IPS DF 6.9 (cell line): ENCODE data around the gene CADM2.

ENCODE experiments used
- DNase-seq: peaks from one replicate; pipeline ENCODE4 v3.0.0-alpha.2; 2013; ENCODE audit warnings: low read depth, low spot score
- H3K27ac ChIP-seq: one replicate; pipeline ENCODE4 v1.5.1; 2013; ENCODE audit warnings: low read length, control low read depth
- H3K27me3 ChIP-seq: 2 replicates; pipeline ENCODE4 v1.6.1; 2013; ENCODE audit warnings: mild to moderate bottlenecking, low read length; ENCODE audit not compliant: control insufficient read depth, insufficient read depth
- H3K36me3 ChIP-seq: 2 replicates; pipeline ENCODE4 v1.6.1; 2013; ENCODE audit warnings: low read length; ENCODE audit not compliant: control insufficient read depth, insufficient read depth
- H3K4me1 ChIP-seq: 2 replicates; pipeline ENCODE4 v1.6.1; 2013; ENCODE audit warnings: low read length; ENCODE audit not compliant: control insufficient read depth, insufficient read depth
- H3K4me3 ChIP-seq: 2 replicates; pipeline ENCODE4 v1.5.1; 2013; ENCODE audit warnings: mild to moderate bottlenecking, low read length
- H3K9me3 ChIP-seq: 2 replicates; pipeline ENCODE4 v1.6.1; 2013; ENCODE audit warnings: low read length, inconsistent platforms; ENCODE audit not compliant: control insufficient read depth, insufficient read depth
- WGBS: extraction: QIAGEN DNeasy Blood & Tissue Kit; methylation state at CpG from one replicate; pipeline ENCODE4 v1.1.7; 2013; ENCODE audit warnings: mixed read lengths, missing lambda C conversion rate; ENCODE audit not compliant: insufficient read length, insufficient coverage; 5-methylcytosine and 5-hydroxymethylcytosine counted together

CADM2 gene

DNA sequence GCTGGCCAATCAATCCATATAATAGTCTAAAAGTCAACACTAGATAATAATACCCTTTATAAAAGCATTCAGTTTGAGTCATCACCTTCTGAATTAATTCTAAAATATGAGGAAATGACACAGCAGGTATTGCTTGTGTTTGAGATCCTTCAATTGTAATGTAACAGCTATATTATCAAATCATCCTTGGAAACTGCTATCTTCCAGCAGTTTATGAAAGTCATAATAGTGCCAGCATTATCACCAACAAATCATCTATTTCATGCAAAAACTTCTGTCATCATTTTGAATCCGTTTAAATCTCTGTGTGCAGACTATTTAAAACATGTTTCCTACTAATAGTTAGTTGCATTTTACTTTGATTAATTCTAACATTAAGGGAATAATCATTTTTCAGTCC, 468.7 kb downstream of the CADM2 start:
- Histone ChIP-seq H3K27ac (no peak overlapping the region), H3K36me3 (no peaks in the 10 kb centered on the region), H3K27me3 (no peaks in the 10 kb centered on the region), H3K9me3 (no peaks in the 10 kb centered on the region), H3K4me3 (no peak overlapping the region), H3K4me1 (no peaks in the 10 kb centered on the region)
- WGBS, result no CpG with 5 or more reads among the region's 1 CpG
- DNase-seq, result no peak

DNA sequence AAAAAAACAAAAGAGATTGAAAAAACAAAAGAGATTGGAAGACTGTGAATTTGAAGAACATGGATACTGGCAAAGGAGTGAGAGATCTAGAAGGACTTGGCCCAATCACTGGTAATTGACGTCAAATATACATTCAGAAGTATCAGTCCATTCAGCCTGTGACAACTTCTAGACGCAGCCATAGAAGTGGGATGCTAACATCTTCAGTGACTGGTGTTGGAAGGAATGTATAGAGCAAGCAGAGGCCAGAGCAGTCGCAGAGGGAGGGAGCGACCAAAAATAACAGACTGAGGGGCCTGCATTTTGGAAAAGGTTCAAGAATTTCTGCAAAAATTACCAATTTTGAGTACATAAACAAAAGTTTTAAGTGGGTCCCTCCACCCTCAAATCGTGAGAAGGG, 473.3 kb downstream of the CADM2 start:
- Histone ChIP-seq H3K9me3 (no peaks in the 10 kb centered on the region), H3K27ac (no peak overlapping the region), H3K4me1 (no peaks in the 10 kb centered on the region), H3K4me3 (no peak overlapping the region), H3K36me3 (no peaks in the 10 kb centered on the region), H3K27me3 (no peaks in the 10 kb centered on the region)
- DNase-seq, result no peak
- no CpG with 5 or more reads among the region's 5 CpGs for WGBS

DNA sequence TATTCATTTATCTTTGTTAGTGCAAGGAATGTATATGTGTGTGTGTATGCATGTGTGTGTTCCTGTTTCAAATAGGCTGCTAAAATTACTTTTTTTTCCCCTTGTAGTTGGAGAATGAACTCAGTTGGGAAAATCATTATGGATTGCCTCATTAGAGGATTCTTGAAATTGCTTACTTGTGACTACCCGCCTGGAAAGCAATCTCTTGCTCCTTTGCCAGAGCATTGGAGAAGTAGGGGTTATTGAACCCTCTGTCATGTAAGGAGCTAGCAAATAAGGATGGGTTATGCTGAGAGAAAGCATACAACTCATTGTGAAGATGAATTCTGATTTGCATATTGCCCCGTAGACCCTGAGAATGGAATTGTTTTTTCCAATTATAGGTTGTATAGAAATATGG, 474.5 kb downstream of the CADM2 start:
- no peak overlapping the region for H3K4me3 ChIP-seq
- H3K9me3 ChIP-seq, result no peaks in the 10 kb centered on the region
- no peak overlapping the region for H3K27ac ChIP-seq
- no peaks in the 10 kb centered on the region for H3K36me3 ChIP-seq
- no CpG with 5 or more reads among the region's 2 CpGs for WGBS
- no peaks in the 10 kb centered on the region for H3K27me3 ChIP-seq
- no peak for DNase-seq
- no peaks in the 10 kb centered on the region for H3K4me1 ChIP-seq

DNA sequence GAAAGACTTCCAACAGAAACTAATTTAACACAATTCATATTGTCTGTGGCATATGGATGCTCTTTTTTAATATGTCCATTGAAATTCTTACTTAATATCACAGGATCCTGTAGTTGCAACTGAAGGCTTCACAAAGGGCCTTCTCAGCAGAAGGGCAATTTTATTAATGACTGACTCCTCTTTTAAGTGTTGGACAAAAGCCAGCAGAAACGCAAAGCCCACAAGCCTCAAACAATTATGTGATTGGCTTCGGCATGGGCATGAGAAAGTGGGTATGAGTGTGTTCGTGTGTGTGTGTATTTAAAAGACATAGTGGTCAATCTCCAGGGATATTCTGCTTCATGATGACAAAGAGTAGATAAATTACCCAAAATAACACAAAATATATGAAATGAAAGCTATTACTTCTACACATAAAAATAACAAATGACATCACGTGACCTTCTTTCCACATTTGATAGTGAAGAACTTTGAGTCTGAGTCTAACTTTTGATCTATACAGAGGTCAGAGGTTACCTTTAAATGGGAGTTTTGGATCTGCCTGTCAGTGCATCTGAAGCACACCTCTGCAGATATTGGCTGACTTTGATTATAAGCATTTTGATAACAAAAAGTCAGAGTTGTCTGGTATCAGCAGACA, 496.9 kb downstream of the CADM2 start:
- H3K36me3 ChIP-seq, result no peaks in the 10 kb centered on the region
- H3K4me1 ChIP-seq, result no peaks in the 10 kb centered on the region
- DNase-seq, result no peak
- H3K4me3 ChIP-seq, result no peak overlapping the region
- H3K27ac ChIP-seq, result no peak overlapping the region
- H3K27me3 ChIP-seq, result no peaks in the 10 kb centered on the region
- WGBS, result no CpG with 5 or more reads among the region's 4 CpGs
- H3K9me3 ChIP-seq, result no peaks in the 10 kb centered on the region

DNA sequence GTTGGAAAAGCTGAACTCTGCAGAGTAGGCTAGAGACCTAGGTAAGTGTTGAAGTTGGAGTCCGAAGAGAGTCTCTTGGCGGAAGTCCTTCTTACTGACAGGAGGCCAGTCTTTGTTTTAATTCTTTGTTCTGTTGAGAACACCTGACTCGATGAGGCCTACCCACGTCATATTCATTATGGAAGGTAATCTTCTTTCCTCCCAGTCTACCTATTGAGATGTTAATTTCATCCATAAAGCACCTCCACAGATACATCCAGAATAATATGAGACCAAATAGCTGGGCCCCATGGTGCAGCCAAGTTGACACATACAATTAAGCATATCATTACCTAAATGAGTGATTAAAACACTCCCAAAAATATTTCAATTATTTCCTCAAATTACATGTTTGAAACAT, 515.5 kb downstream of the CADM2 start:
- H3K4me1 ChIP-seq, result peaks cover 2% of the 10 kb centered on the region; the same call in 1 of the 2 replicates
- no peaks in the 10 kb centered on the region for H3K9me3 ChIP-seq
- H3K27me3 ChIP-seq, result no peaks in the 10 kb centered on the region
- H3K27ac ChIP-seq, result no peak overlapping the region
- no CpG with 5 or more reads among the region's 4 CpGs for WGBS
- DNase-seq, result no peak
- no peaks in the 10 kb centered on the region for H3K36me3 ChIP-seq
- H3K4me3 ChIP-seq, result no peak overlapping the region

DNA sequence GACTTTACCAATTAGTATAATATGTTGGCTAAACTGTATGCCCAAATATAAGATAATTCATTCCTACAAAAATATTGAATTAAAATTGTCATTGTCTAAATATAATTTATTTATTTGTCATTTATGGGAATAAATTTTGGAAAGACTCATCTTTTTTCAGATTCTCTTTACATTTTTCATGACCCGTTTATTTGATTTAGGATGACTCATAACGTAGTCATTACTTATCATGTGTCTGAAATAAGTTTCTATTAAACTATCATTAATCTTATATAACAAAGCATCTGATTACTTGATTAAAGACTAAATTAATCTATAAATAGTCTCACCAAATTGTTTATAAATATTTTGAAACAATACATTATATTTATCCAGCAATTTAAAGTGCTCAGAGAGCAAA, 516.6 kb downstream of the CADM2 start:
- Histone ChIP-seq H3K36me3 (no peaks in the 10 kb centered on the region), H3K4me1 (peaks cover 2% of the 10 kb centered on the region; the same call in 1 of the 2 replicates), H3K27ac (no peak overlapping the region), H3K9me3 (no peaks in the 10 kb centered on the region), H3K27me3 (no peaks in the 10 kb centered on the region), H3K4me3 (no peak overlapping the region)
- no peak for DNase-seq
- WGBS, result no CpG with 5 or more reads among the region's 2 CpGs

DNA sequence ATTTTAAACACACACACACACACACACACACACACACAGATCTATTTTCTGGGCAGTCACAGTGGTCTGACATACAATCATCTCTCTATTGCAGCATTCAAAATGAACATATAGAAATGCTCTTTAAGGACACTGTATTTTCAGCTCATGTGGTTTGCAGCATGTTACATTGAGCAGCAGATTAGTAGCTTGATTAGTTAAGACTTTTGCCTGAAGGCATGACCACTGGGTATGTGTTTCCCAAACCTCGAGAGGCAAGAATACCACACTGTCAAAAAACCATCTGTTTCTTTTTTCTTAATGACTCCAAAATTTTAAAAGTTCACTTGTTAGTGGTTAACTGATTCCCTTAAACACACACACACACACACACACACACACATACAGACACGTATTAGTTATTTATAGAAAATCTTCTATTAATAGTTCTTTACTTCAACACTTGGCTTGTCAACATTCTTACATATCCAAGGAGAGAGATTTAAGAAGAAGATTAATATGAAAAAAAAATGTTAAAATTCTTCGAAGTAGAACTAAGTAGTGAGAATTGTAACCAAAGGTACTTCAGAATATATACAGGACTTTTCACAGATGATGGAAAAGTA, 518.2 kb downstream of the CADM2 start:
- Histone ChIP-seq H3K4me1 (peaks cover 2% of the 10 kb centered on the region; the same call in 1 of the 2 replicates), H3K9me3 (no peaks in the 10 kb centered on the region), H3K4me3 (no peak overlapping the region), H3K36me3 (no peaks in the 10 kb centered on the region), H3K27ac (no peak overlapping the region), H3K27me3 (no peaks in the 10 kb centered on the region)
- no peak for DNase-seq
- WGBS, result no CpG with 5 or more reads among the region's 3 CpGs

DNA sequence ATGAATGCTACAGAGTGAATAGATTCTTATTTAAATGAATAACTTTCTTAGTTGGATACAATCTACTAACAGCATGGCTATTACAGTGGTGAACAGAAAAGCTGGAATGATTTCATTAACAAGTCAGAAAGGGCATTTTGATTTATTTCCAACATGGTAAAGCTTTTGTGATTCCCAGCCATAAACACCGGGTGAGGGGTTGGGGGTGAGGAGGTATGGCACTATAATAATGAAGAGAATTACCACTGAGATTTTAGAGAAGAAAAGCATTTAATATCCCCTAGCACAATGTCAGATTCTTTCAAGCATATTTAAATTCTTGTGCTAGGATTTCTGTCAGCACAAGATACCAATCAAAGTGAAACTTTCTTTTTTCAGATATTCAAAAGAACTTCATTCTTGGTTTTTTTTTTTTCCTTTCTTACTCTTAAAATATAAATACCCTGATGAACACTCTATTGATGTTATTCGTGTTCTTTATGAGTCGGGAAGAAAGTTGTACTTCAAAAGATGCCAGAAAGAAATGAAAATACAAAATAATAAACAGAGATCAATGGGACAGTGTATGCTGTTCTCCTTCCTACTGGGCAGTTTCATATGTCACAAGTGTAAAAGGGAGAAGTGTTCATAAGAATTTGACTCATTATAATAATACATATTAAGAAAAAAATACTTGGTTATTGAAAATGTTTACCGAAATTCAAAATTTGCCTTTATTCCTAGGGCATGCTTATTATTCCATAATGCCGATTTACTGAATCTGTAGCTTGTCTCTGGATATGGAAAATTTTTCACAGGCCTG, 522.8 kb downstream of the CADM2 start:
- no peak overlapping the region for H3K4me3 ChIP-seq
- H3K27me3 ChIP-seq, result no peaks in the 10 kb centered on the region
- no peaks in the 10 kb centered on the region for H3K4me1 ChIP-seq
- H3K27ac ChIP-seq, result no peak overlapping the region
- DNase-seq, result no peak
- H3K9me3 ChIP-seq, result no peaks in the 10 kb centered on the region
- H3K36me3 ChIP-seq, result no peaks in the 10 kb centered on the region
- WGBS, result no CpG with 5 or more reads among the region's 5 CpGs

DNA sequence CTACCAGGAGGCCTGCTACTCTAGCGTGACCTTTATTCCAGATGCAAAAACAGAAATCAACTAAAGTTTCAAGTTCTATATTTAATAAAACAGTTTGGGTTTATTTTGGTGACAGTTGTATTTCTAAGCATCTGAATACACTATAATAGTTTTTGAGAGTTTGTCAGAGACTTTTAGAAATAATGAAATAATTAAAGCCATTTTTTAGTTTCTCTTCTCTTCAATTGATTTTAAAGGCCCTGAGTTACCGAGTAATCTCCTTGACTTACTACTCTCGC, 523.4 kb downstream of the CADM2 start:
- no peaks in the 10 kb centered on the region for H3K27me3 ChIP-seq
- no peaks in the 10 kb centered on the region for H3K36me3 ChIP-seq
- no peak overlapping the region for H3K4me3 ChIP-seq
- DNase-seq, result no peak
- H3K27ac ChIP-seq, result no peak overlapping the region
- no peaks in the 10 kb centered on the region for H3K4me1 ChIP-seq
- no peaks in the 10 kb centered on the region for H3K9me3 ChIP-seq
- no CpG with 5 or more reads among the region's 3 CpGs for WGBS

DNA sequence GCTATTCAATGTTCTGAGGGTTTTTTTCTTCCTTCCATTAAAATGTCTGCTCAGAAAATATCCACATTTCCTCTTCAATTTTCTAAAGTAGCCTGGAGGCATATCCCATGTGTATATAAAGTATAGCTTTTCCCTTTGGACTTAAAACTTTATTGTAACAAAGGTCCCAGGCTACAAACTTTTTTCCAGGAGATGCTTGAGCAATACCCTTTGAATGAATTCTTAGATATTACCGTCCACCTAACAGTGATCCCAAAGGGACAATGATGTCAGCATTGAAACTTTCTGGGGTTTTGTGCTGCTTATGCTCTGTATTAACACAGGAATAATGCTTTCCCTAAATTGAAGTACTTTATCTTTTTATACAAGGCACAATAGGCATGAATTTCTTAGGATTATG, 525.2 kb downstream of the CADM2 start:
- no peaks in the 10 kb centered on the region for H3K36me3 ChIP-seq
- H3K4me1 ChIP-seq, result no peaks in the 10 kb centered on the region
- no peak overlapping the region for H3K27ac ChIP-seq
- DNase-seq, result no peak
- no peaks in the 10 kb centered on the region for H3K9me3 ChIP-seq
- no CpG with 5 or more reads among the region's 1 CpG for WGBS
- H3K4me3 ChIP-seq, result no peak overlapping the region
- H3K27me3 ChIP-seq, result no peaks in the 10 kb centered on the region
